ENCODE data around the gene TRAPPC6A.
"Not testable (repeated sequence)": the region's sequence is repeated elsewhere in the genome, so short reads cannot be mapped to it uniquely, and the experiment has no call there.

Gene TRAPPC6A

GRCh38 chr19:45130888-45131615 lies 47.0 kb downstream of the TRAPPC6A start:
- DNase-seq (ENCODE audit: low read depth in 3 of 3): no peak

- DNase-seq (ENCODE audit: low read depth in 3 of 3): no peak
Observed at GRCh38 chr19:45130236-45130635, 47.8 kb downstream of the TRAPPC6A start.

GRCh38 chr19:45128806-45129205 lies 49.2 kb downstream of the TRAPPC6A start:
- no peak for DNase-seq (ENCODE audit: low read depth in 3 of 3)

GRCh38 chr19:45128146-45128545 lies 49.9 kb downstream of the TRAPPC6A start:
- DNase-seq (ENCODE audit: low read depth in 3 of 3): no peak

- no peak for DNase-seq (ENCODE audit: low read depth in 3 of 3)
Observed at GRCh38 chr19:45126654-45127053, 51.4 kb downstream of the TRAPPC6A start.

- DNase-seq (ENCODE audit: low read depth in 3 of 3): peak; percentile 35 to 49 (median 38)
Observed at GRCh38 chr19:45125975-45126493, 52.0 kb downstream of the TRAPPC6A start.

- DNase-seq (ENCODE audit: low read depth in 3 of 3): no peak
Observed at GRCh38 chr19:45125360-45125759, 52.7 kb downstream of the TRAPPC6A start.

GRCh38 chr19:45124021-45124420 lies 54.0 kb downstream of the TRAPPC6A start:
- no peak for DNase-seq (ENCODE audit: low read depth in 3 of 3)

GRCh38 chr19:45123440-45123850 lies 54.6 kb downstream of the TRAPPC6A start:
- no peak for DNase-seq (ENCODE audit: low read depth in 3 of 3)

- no peak for DNase-seq (ENCODE audit: low read depth in 3 of 3)
Observed at GRCh38 chr19:45122832-45123231, 55.2 kb downstream of the TRAPPC6A start.

- DNase-seq (ENCODE audit: low read depth in 3 of 3): no peak
Observed at GRCh38 chr19:45121827-45122345, 56.2 kb downstream of the TRAPPC6A start.

GRCh38 chr19:45119582-45119981 lies 58.5 kb downstream of the TRAPPC6A start:
- no peak for DNase-seq (ENCODE audit: low read depth in 3 of 3)

- DNase-seq (ENCODE audit: low read depth in 3 of 3): not testable (repeated sequence)
Observed at GRCh38 chr19:45118591-45119355, 59.3 kb downstream of the TRAPPC6A start.

GRCh38 chr19:45118106-45118505 lies 59.9 kb downstream of the TRAPPC6A start:
- no peak for DNase-seq (ENCODE audit: low read depth in 3 of 3)

- DNase-seq (ENCODE audit: low read depth in 3 of 3): no peak
Observed at GRCh38 chr19:45117671-45118070, 60.4 kb downstream of the TRAPPC6A start.

- DNase-seq (ENCODE audit: low read depth in 3 of 3): peak; percentile 28 to 39 (median 38)
Observed at GRCh38 chr19:45117167-45117594, 60.9 kb downstream of the TRAPPC6A start.

- no peak for DNase-seq (ENCODE audit: low read depth in 3 of 3)
Observed at GRCh38 chr19:45115809-45116615, 62.0 kb downstream of the TRAPPC6A start.

- no peak for DNase-seq (ENCODE audit: low read depth in 3 of 3)
Observed at GRCh38 chr19:45114116-45114515, 63.9 kb downstream of the TRAPPC6A start.

- DNase-seq (ENCODE audit: low read depth in 3 of 3): no peak
Observed at GRCh38 chr19:45113628-45114027, 64.4 kb downstream of the TRAPPC6A start.
